ENCODE results near the gene MTCL1. TPM values are rescaled to one million over a fixed set of nuclear protein-coding genes. Genes with fewer than 3 reads are reported as not detected.

MTCL1 gene
- polyA plus RNA-seq, 1 donor: 24.0 TPM

DNA sequence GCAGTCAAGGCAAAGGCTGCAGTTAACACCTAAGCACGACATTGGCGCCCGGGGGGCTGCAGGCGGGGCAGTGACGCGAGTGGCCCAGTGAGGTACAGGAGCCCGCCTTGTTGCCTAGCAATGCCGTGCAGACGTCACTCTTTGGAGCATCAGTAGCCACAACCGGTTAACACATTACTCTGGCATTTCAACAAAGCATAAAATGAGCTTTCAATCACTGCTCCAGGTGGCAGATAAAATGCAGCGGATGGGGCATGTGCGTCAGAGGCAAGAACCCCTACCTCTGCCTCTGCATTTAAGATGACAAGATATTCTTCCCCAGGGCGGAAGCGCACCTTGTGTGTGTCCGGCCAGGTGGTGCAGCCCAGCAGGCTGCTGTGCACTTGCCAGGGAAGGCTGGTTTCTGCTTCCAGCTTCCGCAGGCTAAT lies 139.4 kb downstream of the MTCL1 start:
- no peaks in the 10 kb centered on the region for H3K9me3 ChIP-seq (ENCODE audit: control insufficient read depth, low read depth, low read length)
- H3K36me3 ChIP-seq (ENCODE audit: control insufficient read depth, insufficient read depth, low read length): no peaks in the 10 kb centered on the region
- DNase-seq: no peak
- H3K27me3 ChIP-seq (ENCODE audit: control insufficient read depth, insufficient read depth, low read length): no peaks in the 10 kb centered on the region
- no peak overlapping the region for H3K4me3 ChIP-seq (ENCODE audit: low read length)
- H3K4me1 ChIP-seq (ENCODE audit: control insufficient read depth, insufficient read depth, low read length): no peaks in the 10 kb centered on the region
- H3K27ac ChIP-seq (ENCODE audit: low read length): no peak overlapping the region
- WGBS (ENCODE audit: insufficient coverage, low lambda C conversion rate): no CpG with 5 or more reads among the region's 16 CpGs

DNA sequence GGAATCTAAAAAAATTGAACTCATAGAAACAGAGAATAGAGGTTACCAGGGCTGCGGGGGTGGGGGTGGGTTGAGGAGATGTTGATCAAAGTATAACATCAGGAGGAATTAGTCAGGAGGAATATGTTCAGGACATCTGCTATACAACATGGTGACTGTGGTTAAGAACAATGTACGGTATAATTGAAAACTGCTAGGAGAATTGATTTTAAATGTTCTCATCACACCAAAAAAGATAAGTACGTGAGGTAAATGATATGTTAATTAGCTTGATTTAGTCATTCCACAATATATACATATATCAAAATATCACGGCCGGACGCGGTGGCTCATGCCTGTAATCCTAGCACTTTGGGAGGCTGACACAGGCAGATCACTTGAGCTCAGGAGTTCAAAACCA lies 140.2 kb downstream of the MTCL1 start:
- H3K9me3 ChIP-seq (ENCODE audit: control insufficient read depth, low read depth, low read length): no peaks in the 10 kb centered on the region
- WGBS (ENCODE audit: insufficient coverage, low lambda C conversion rate): 100% methylated on average over 2 of the region's 7 CpGs

DNA sequence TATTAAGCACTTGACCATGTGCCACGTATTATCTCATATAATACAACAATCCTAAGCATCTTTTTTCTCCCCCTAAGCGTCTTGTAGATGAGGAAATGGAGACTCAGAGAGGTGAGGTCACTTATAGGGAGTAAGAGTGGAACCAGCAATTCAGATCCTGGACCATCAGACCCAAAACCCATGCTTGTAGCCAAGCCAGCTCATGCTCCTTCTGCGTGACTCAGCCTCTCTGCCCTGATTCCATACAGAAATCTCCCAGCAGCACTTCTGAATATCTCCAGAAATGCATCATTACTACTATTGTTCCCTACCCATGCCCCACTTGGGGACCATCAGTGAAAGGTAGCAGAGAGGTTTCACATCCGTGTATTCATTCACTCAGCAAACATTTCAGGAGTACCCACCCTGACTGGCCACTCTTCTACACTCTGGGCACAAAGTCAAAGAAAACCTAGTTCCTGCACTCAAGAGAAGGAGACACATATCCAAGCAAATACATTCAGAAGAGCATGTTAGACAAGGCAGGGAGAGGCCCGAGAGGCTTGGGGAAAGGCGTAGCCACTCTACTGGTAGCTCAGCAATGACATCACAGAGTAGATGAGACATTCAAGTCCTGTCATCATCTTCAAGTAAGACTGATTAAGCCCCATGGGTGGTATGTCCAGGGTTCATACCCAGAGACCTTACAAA lies 141.9 kb downstream of the MTCL1 start:
- H3K27ac ChIP-seq (ENCODE audit: low read length): no peak overlapping the region
- 90% methylated on average over 2 of the region's 6 CpGs for WGBS (ENCODE audit: insufficient coverage, low lambda C conversion rate)

More for the DNA sequence above, 140.2 kb downstream of the MTCL1 start:
- H3K4me3 ChIP-seq (ENCODE audit: low read length): no peak overlapping the region
- no peaks in the 10 kb centered on the region for H3K36me3 ChIP-seq (ENCODE audit: control insufficient read depth, insufficient read depth, low read length)
- no peak for DNase-seq
- H3K27ac ChIP-seq (ENCODE audit: low read length): no peak overlapping the region
- no peaks in the 10 kb centered on the region for H3K4me1 ChIP-seq (ENCODE audit: control insufficient read depth, insufficient read depth, low read length)
- no peaks in the 10 kb centered on the region for H3K27me3 ChIP-seq (ENCODE audit: control insufficient read depth, insufficient read depth, low read length)

DNA sequence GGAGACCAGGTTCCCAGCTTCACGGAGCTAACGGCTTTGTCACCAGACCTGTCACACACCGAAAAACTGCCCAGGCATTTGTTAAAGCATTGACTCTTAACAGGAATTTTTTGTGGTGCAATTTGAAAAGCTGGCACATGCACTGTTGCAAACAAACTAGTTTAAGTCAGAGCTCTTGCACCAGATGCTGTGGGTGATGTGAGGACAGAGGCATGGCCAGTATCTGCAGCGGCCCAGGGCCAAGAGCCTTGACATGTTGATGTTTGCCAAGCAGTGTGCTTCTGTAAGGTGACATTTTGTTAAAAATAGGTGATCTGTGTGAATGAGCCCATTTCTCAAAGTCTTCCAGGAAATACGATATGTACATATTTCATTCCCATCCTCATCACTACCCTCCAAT lies 142.5 kb downstream of the MTCL1 start:
- Histone ChIP-seq H3K4me1 (ENCODE audit: control insufficient read depth, insufficient read depth, low read length) (no peaks in the 10 kb centered on the region), H3K27ac (ENCODE audit: low read length) (no peak overlapping the region), H3K4me3 (ENCODE audit: low read length) (no peak overlapping the region), H3K9me3 (ENCODE audit: control insufficient read depth, low read depth, low read length) (no peaks in the 10 kb centered on the region), H3K36me3 (ENCODE audit: control insufficient read depth, insufficient read depth, low read length) (no peaks in the 10 kb centered on the region), H3K27me3 (ENCODE audit: control insufficient read depth, insufficient read depth, low read length) (no peaks in the 10 kb centered on the region)
- WGBS (ENCODE audit: insufficient coverage, low lambda C conversion rate): 100% methylated on average over 1 of the region's 5 CpGs
- no peak for DNase-seq

More for the DNA sequence above, 141.9 kb downstream of the MTCL1 start:
- Histone ChIP-seq H3K4me1 (ENCODE audit: control insufficient read depth, insufficient read depth, low read length) (no peaks in the 10 kb centered on the region), H3K9me3 (ENCODE audit: control insufficient read depth, low read depth, low read length) (no peaks in the 10 kb centered on the region), H3K27me3 (ENCODE audit: control insufficient read depth, insufficient read depth, low read length) (no peaks in the 10 kb centered on the region), H3K36me3 (ENCODE audit: control insufficient read depth, insufficient read depth, low read length) (no peaks in the 10 kb centered on the region), H3K4me3 (ENCODE audit: low read length) (no peak overlapping the region)
- DNase-seq: no peak

DNA sequence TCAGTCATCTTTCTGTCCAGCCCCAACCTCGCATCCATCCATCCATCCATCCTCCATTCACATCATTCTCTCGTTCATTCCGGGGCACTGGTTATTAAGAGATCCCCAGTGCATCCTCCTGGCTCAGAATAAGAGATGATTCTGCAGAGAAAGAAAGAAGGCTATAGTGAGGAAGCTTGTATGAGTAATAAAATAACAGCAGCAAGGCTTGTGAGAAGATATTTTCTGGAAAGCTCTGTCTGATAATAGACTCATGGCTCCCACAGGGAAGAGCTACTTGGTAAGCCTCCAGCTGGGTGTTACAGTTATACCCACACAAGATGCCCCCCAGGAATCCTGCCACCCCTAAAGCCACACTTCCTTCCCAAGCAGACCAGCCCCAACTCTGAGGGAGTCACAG lies 143.2 kb downstream of the MTCL1 start:
- Histone ChIP-seq H3K4me1 (ENCODE audit: control insufficient read depth, insufficient read depth, low read length) (no peaks in the 10 kb centered on the region), H3K4me3 (ENCODE audit: low read length) (no peak overlapping the region), H3K27ac (ENCODE audit: low read length) (no peak overlapping the region), H3K36me3 (ENCODE audit: control insufficient read depth, insufficient read depth, low read length) (no peaks in the 10 kb centered on the region), H3K9me3 (ENCODE audit: control insufficient read depth, low read depth, low read length) (no peaks in the 10 kb centered on the region), H3K27me3 (ENCODE audit: control insufficient read depth, insufficient read depth, low read length) (no peaks in the 10 kb centered on the region)
- no peak for DNase-seq
- WGBS (ENCODE audit: insufficient coverage, low lambda C conversion rate): 90% methylated on average over 3 of the region's 3 CpGs

DNA sequence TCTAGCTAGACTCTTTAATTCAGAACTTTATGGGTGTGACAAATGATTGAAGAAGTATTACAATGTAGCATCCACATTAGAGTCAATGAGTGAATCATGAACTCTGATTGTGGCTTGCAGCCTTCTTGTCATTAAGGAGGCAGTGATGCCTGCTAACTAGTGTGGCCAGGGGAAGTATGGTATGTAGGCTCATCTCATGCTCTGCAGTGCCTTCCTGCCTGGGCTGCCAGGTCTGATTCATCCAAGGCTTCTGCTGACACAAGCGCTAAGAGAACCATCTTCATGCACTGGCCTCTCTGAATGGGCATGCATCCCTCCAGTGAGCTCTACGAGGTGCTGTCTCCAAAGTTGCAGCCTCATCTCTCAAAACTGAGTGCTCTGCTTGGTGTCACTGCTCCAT lies 144.3 kb downstream of the MTCL1 start:
- no peak for DNase-seq
- H3K4me1 ChIP-seq (ENCODE audit: control insufficient read depth, insufficient read depth, low read length): no peaks in the 10 kb centered on the region
- no peaks in the 10 kb centered on the region for H3K9me3 ChIP-seq (ENCODE audit: control insufficient read depth, low read depth, low read length)
- no peaks in the 10 kb centered on the region for H3K36me3 ChIP-seq (ENCODE audit: control insufficient read depth, insufficient read depth, low read length)
- WGBS (ENCODE audit: insufficient coverage, low lambda C conversion rate): no CpG with 5 or more reads among the region's 2 CpGs
- no peak overlapping the region for H3K27ac ChIP-seq (ENCODE audit: low read length)
- no peak overlapping the region for H3K4me3 ChIP-seq (ENCODE audit: low read length)
- H3K27me3 ChIP-seq (ENCODE audit: control insufficient read depth, insufficient read depth, low read length): no peaks in the 10 kb centered on the region

DNA sequence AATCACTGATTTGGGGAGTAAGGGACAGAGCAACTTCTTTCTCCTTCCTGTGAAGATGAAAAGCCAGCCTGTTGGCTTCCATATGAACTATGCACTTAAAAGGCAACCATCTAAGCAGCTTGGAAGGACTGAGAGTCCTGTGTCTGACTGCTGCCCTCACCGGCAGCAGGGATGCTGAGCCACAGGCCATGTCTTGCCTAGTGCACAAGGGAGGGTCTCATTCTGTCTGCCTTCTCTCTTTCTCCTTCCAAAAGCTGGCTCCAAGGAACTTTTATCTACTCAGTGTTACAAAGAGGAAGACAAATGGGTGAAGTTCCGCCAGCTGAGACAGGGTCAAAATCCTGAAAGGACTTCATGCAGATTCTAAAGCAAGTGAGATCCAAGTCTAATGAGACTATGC lies 146.3 kb downstream of the MTCL1 start:
- no peaks in the 10 kb centered on the region for H3K9me3 ChIP-seq (ENCODE audit: control insufficient read depth, low read depth, low read length)
- DNase-seq: no peak
- no peak overlapping the region for H3K27ac ChIP-seq (ENCODE audit: low read length)
- WGBS (ENCODE audit: insufficient coverage, low lambda C conversion rate): no CpG with 5 or more reads among the region's 2 CpGs
- H3K36me3 ChIP-seq (ENCODE audit: control insufficient read depth, insufficient read depth, low read length): no peaks in the 10 kb centered on the region
- no peak overlapping the region for H3K4me3 ChIP-seq (ENCODE audit: low read length)
- H3K4me1 ChIP-seq (ENCODE audit: control insufficient read depth, insufficient read depth, low read length): no peaks in the 10 kb centered on the region
- H3K27me3 ChIP-seq (ENCODE audit: control insufficient read depth, insufficient read depth, low read length): no peaks in the 10 kb centered on the region

DNA sequence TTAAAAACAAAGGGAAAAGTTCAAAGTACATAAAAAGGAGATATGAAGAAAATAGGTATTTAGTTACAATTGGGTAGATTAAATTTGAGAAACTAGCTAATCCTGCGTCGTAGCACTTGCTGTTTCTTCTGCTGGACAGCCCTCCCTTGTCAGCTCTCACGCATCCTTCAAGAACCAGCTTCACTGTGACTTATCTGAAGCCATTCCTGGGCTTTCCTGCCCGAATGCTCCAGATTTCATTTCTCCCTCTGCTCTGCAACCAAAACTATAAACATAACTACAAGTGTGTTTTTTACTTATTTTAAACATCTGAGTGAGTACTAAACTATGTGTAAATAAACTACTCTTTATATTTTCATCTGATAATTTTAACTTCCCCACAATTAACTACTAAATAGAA lies 149.2 kb downstream of the MTCL1 start:
- Histone ChIP-seq H3K27ac (ENCODE audit: low read length) (no peak overlapping the region), H3K9me3 (ENCODE audit: control insufficient read depth, low read depth, low read length) (peaks cover 3% of the 10 kb centered on the region), H3K27me3 (ENCODE audit: control insufficient read depth, insufficient read depth, low read length) (no peaks in the 10 kb centered on the region), H3K4me3 (ENCODE audit: low read length) (no peak overlapping the region), H3K36me3 (ENCODE audit: control insufficient read depth, insufficient read depth, low read length) (no peaks in the 10 kb centered on the region), H3K4me1 (ENCODE audit: control insufficient read depth, insufficient read depth, low read length) (no peaks in the 10 kb centered on the region)
- no peak for DNase-seq
- WGBS (ENCODE audit: insufficient coverage, low lambda C conversion rate): no CpG with 5 or more reads among the region's 4 CpGs

DNA sequence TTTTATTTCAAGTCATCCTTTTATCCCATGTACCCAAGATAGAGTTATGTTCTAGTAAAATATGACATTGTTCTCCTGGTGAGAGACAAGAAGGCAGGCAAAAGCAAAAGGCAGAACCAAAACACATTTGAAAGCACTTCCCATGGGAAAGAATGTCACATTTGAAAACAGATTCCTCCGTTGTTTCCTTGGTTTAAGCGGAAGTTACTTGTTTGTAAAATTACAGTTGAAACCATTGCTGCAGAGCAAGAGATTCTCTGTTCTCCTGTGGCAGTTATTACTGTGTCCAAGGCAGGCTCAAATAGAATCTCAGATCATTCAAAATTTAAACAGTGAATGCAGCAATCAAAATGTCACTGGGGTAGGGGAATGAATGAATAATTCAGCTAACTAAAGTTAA lies 149.6 kb downstream of the MTCL1 start:
- WGBS (ENCODE audit: insufficient coverage, low lambda C conversion rate): no CpG with 5 or more reads among the region's 2 CpGs
- Histone ChIP-seq H3K9me3 (ENCODE audit: control insufficient read depth, low read depth, low read length) (peaks cover 3% of the 10 kb centered on the region), H3K4me1 (ENCODE audit: control insufficient read depth, insufficient read depth, low read length) (no peaks in the 10 kb centered on the region), H3K4me3 (ENCODE audit: low read length) (no peak overlapping the region), H3K36me3 (ENCODE audit: control insufficient read depth, insufficient read depth, low read length) (no peaks in the 10 kb centered on the region), H3K27me3 (ENCODE audit: control insufficient read depth, insufficient read depth, low read length) (no peaks in the 10 kb centered on the region), H3K27ac (ENCODE audit: low read length) (no peak overlapping the region)
- DNase-seq: no peak

DNA sequence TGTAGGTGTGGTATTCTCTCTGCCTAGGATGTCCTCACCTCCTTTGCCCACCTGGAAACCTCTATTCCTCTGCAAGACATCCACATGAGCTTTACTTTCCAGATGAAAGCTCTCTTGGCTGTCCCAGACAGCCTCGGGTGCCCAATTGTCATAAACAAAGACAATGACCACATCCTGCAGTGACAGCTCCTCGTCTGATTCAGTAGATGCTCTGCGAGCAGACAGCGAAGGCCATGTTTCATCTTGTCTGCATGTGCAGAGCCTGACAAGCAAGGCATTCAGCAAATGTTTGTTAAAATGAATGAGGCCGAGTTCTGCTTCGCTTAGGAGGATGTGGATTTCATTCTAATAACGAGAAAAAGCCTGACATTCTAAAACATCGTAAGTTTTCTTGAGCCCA lies 150.9 kb downstream of the MTCL1 start:
- Histone ChIP-seq H3K4me1 (ENCODE audit: control insufficient read depth, insufficient read depth, low read length) (no peaks in the 10 kb centered on the region), H3K27ac (ENCODE audit: low read length) (no peak overlapping the region), H3K36me3 (ENCODE audit: control insufficient read depth, insufficient read depth, low read length) (no peaks in the 10 kb centered on the region), H3K27me3 (ENCODE audit: control insufficient read depth, insufficient read depth, low read length) (no peaks in the 10 kb centered on the region), H3K4me3 (ENCODE audit: low read length) (no peak overlapping the region), H3K9me3 (ENCODE audit: control insufficient read depth, low read depth, low read length) (peaks cover 3% of the 10 kb centered on the region)
- WGBS (ENCODE audit: insufficient coverage, low lambda C conversion rate): 80% methylated on average over 1 of the region's 8 CpGs
- DNase-seq: no peak

DNA sequence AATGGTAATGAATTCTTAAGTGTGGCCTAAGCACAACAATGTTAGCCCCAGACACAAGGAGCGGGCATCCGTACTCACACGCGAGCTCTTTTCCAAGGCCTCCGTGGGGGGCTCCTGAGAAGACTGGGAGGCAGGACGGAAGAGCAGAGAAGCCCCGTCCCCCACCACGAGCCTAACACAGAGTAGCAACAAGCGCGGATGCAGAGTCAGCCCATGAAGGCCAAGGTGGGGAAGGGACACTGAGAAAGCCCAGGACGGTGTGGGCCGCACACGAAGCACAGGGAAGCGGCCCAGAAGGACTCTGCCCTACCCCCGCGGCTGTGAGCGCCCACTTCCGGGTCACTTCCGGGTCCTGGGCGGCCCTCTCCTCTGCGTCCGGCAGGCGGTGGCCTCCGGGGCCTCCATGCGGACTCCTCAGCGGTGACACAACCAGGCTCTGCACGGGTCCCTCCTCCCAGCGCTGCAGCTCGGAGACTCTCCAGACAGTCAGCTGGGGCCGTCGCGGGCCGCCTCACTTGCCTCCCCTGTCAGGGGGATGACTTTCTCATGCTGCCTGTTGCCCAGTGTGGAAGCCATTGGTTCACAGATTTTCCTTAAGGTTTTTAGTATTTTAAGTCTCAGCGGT lies 151.5 kb downstream of the MTCL1 start:
- Histone ChIP-seq H3K27me3 (ENCODE audit: control insufficient read depth, insufficient read depth, low read length) (no peaks in the 10 kb centered on the region), H3K4me3 (ENCODE audit: low read length) (no peak overlapping the region), H3K36me3 (ENCODE audit: control insufficient read depth, insufficient read depth, low read length) (no peaks in the 10 kb centered on the region), H3K4me1 (ENCODE audit: control insufficient read depth, insufficient read depth, low read length) (no peaks in the 10 kb centered on the region), H3K9me3 (ENCODE audit: control insufficient read depth, low read depth, low read length) (peaks cover 3% of the 10 kb centered on the region), H3K27ac (ENCODE audit: low read length) (no peak overlapping the region)
- WGBS (ENCODE audit: insufficient coverage, low lambda C conversion rate): no CpG with 5 or more reads among the region's 34 CpGs
- DNase-seq: no peak

All from large intestine (tissue), 3 donors.